HCT116 (cell line): ENCODE data around the gene CETN1. TPM values are rescaled to one million over a fixed set of nuclear protein-coding genes. Genes with fewer than 3 reads are reported as not detected.

Source experiments
- ATAC-seq: fragments of 200-7000 bp; cut with Tn5 transposase; 2 replicates; pipeline ENCODE4 v1.9.1; 2020; ENCODE audit warnings: mild to moderate bottlenecking, moderate library complexity
- BruUV-seq: library from RNA; stranded (reverse); fragments of 400-500 nt; replicated peaks from 2 replicates; lab custom pipeline; 2021; lab: Mats Ljungman, UMichigan
- CTCF ChIA-PET: fragments of 300-600 bp; sonication (Branson Sonifier 250); formaldehyde crosslinking; loops from one replicate; lab custom pipeline; 2021; ENCODE audit warnings: antibody characterized with exemption; lab: Charles Lee
- POLR2A ChIA-PET: fragments of 300-600, 350-600 bp; sonication (Branson Sonifier 250); formaldehyde crosslinking; loops from one replicate; lab custom pipeline; 2021; ENCODE audit warnings: antibody characterized with exemption; lab: Charles Lee
- RAD21 ChIA-PET, 2 experiments: fragments of 300-600 bp; sonication (Branson Sonifier 250); formaldehyde crosslinking; loops; one replicate each; lab custom pipeline; 2023; ENCODE audit warnings: low total read pairs in 2 of 2; ENCODE audit not compliant: uncharacterized antibody in 2 of 2, unreplicated experiment in 2 of 2, low non-redundant PET in 1 of 2; lab: Charles Lee
- DNase-seq: peaks from one replicate; pipeline ENCODE4 v3.0.0-alpha.2; 2010; ENCODE audit warnings: low read depth, low spot score
- H2AFZ ChIP-seq: fragments of 200-600 bp; shearing (Covaris generic), sonication (generic); 2 replicates; pipeline ENCODE4 v1.6.1; 2017; ENCODE audit warnings: low read depth, mixed run types, mixed read lengths, antibody characterized with exemption, low read length; ENCODE audit not compliant: poor library complexity, severe bottlenecking
- H3K27ac ChIP-seq: 2 replicates; pipeline ENCODE4 v1.5.1; 2012; ENCODE audit warnings: low read depth, low read length
- H3K27me3 ChIP-seq: fragments of 200-600 bp; sonication (generic); 2 replicates; pipeline ENCODE4 v1.6.1; 2016; ENCODE audit warnings: mixed run types, low read length, mixed read lengths; ENCODE audit not compliant: insufficient read depth
- H3K36me3 ChIP-seq, 2 experiments: fragments of 200-500 bp in 1 of 2; fragments of 200-600 bp in 1 of 2; sonication (Bioruptor generic) in 1 of 2; sonication (generic) in 1 of 2; 2 replicates each; pipeline versions ENCODE4 v1.5.1 to v1.6.1; 2014 to 2016; ENCODE audit warnings: low read length in 2 of 2, inconsistent platforms in 1 of 2, mixed read lengths in 1 of 2, mixed run types in 1 of 2; ENCODE audit not compliant: insufficient read depth in 2 of 2, control insufficient read depth in 1 of 2
- H3K4me1 ChIP-seq, 2 experiments: fragments of 200-600 bp in 1 of 2; sonication (generic) in 1 of 2; 2 replicates each; pipeline versions ENCODE4 v1.5.1 to v1.6.1; 2012 to 2017; ENCODE audit warnings: low read length in 2 of 2, inconsistent platforms in 1 of 2, mild to moderate bottlenecking in 1 of 2, mixed read lengths in 1 of 2, mixed run types in 1 of 2, moderate library complexity in 1 of 2; ENCODE audit not compliant: insufficient read depth in 2 of 2, control insufficient read depth in 1 of 2
- H3K4me2 ChIP-seq: fragments of 200-600 bp; sonication (generic); 2 replicates; pipeline ENCODE4 v1.6.1; 2017; ENCODE audit warnings: mixed run types, low read length, mixed read lengths
- H3K4me3 ChIP-seq, 2 experiments: fragments of 200-600 bp in 1 of 2; sonication (generic) in 1 of 2; replicated peaks in 1 of 2; 2 replicates each; pipeline ENCODE4 v1.5.1; 2011 to 2016; ENCODE audit warnings: low read length in 2 of 2, control low read depth in 1 of 2, low read depth in 1 of 2, mild to moderate bottlenecking in 1 of 2, mixed read lengths in 1 of 2, mixed run types in 1 of 2
- H3K79me2 ChIP-seq: fragments of 200-600 bp; sonication (generic); 2 replicates; pipeline ENCODE4 v1.6.1; 2017; ENCODE audit warnings: mild to moderate bottlenecking, mixed run types, low read length, moderate library complexity, mixed read lengths; ENCODE audit not compliant: insufficient read depth
- H3K9ac ChIP-seq: fragments of 200-600 bp; sonication (generic); 2 replicates; pipeline ENCODE4 v1.6.1; 2016; ENCODE audit warnings: low read length, mixed read lengths
- H3K9me2 ChIP-seq: fragments of 200-600 bp; sonication (generic), shearing (Covaris generic); 2 replicates; pipeline ENCODE4 v1.6.1; 2017; ENCODE audit warnings: mixed run types, mild to moderate bottlenecking, moderate library complexity; ENCODE audit not compliant: insufficient read depth
- H3K9me3 ChIP-seq, 2 experiments: fragments of 200-500 bp in 1 of 2; fragments of 200-600 bp in 1 of 2; sonication (Bioruptor generic) in 1 of 2; sonication (generic) in 1 of 2; 2 replicates each; pipeline ENCODE4 v1.6.1; 2014 to 2017; ENCODE audit warnings: low read length in 2 of 2, mixed read lengths in 2 of 2, inconsistent platforms in 1 of 2, low read depth in 1 of 2, mild to moderate bottlenecking in 1 of 2, mixed run types in 1 of 2, moderate library complexity in 1 of 2; ENCODE audit not compliant: control insufficient read depth in 1 of 2, insufficient read depth in 1 of 2
- H4K20me1 ChIP-seq: fragments of 200-600 bp; sonication (generic), shearing (Covaris generic); 2 replicates; pipeline ENCODE4 v1.6.1; 2017; ENCODE audit warnings: mixed run types, mild to moderate bottlenecking, moderate library complexity; ENCODE audit not compliant: insufficient read depth
- CBX3 ChIP-seq: IDR thresholded peaks from 2 replicates; pipeline ENCODE4 v1.6.1; 2012; ENCODE audit warnings: low read depth
- CEBPB ChIP-seq: IDR thresholded peaks from 2 replicates; pipeline ENCODE4 v1.6.1; 2012; ENCODE audit warnings: low read depth
- EGR1 ChIP-seq: IDR thresholded peaks from 2 replicates; pipeline ENCODE4 v1.6.1; 2012; ENCODE audit warnings: low read depth
- ELF1 ChIP-seq: IDR thresholded peaks from 2 replicates; pipeline ENCODE4 v1.6.1; 2012; ENCODE audit warnings: low read depth, borderline replicate concordance
- EZH2 ChIP-seq: fragments of 200-600 bp; sonication (generic); IDR thresholded peaks from 2 replicates; pipeline ENCODE4 v1.6.1; 2017; ENCODE audit warnings: antibody characterized with exemption, mixed run types
- EZH2phosphoT487 ChIP-seq: fragments of 200-600 bp; IDR thresholded peaks from 2 replicates; pipeline ENCODE4 v1.6.1; 2018; ENCODE audit warnings: antibody characterized with exemption, borderline replicate concordance
- FOSL1 ChIP-seq: IDR thresholded peaks from 2 replicates; pipeline ENCODE4 v1.6.1; 2012; ENCODE audit warnings: low read depth
- JUND ChIP-seq: IDR thresholded peaks from 2 replicates; pipeline ENCODE4 v1.6.1; 2012
- POLR2AphosphoS5 ChIP-seq: IDR thresholded peaks from 2 replicates; pipeline ENCODE4 v1.6.1; 2011; ENCODE audit warnings: mild to moderate bottlenecking, low read depth, low read length, moderate library complexity
- RAD21 ChIP-seq: IDR thresholded peaks from 2 replicates; pipeline ENCODE4 v1.6.1; 2012; ENCODE audit warnings: low read depth, mild to moderate bottlenecking
- REST ChIP-seq: IDR thresholded peaks from 2 replicates; pipeline ENCODE4 v1.6.1; 2012; ENCODE audit warnings: low read depth
- SP1 ChIP-seq: IDR thresholded peaks from 2 replicates; pipeline ENCODE4 v1.6.1; 2012; ENCODE audit warnings: low read depth
- SRF ChIP-seq: IDR thresholded peaks from 2 replicates; pipeline ENCODE4 v1.6.1; 2012; ENCODE audit warnings: low read depth
- TCF7L2 ChIP-seq: IDR thresholded peaks from 2 replicates; pipeline ENCODE4 v1.7.0; 2011; ENCODE audit warnings: borderline replicate concordance, inconsistent platforms; ENCODE audit not compliant: insufficient read depth, insufficient read length; ENCODE audit errors: extremely low read depth
- YY1 ChIP-seq: IDR thresholded peaks from 2 replicates; pipeline ENCODE4 v1.6.1; 2011; ENCODE audit warnings: low read length, low read depth, moderate library complexity, mild to moderate bottlenecking; ENCODE audit not compliant: insufficient replicate concordance; ENCODE audit errors: extremely low read depth
- ZBTB33 ChIP-seq: IDR thresholded peaks from 2 replicates; pipeline ENCODE4 v1.6.1; 2011; ENCODE audit warnings: mild to moderate bottlenecking, low read length, moderate library complexity; ENCODE audit not compliant: insufficient replicate concordance; ENCODE audit errors: extremely low read depth
- ZFX ChIP-seq: fragments of 450-650 bp; IDR thresholded peaks from 2 replicates; pipeline ENCODE4 v1.6.1; 2017
- ZNF274 ChIP-seq: fragments of 200-500 bp; sonication (Bioruptor generic); IDR thresholded peaks from 2 replicates; pipeline ENCODE4 v1.6.1; 2014; ENCODE audit warnings: mild to moderate bottlenecking, low read depth, low read length, inconsistent platforms
- intact Hi-C: fragments of 100-400 bp; cut with micrococcal nuclease; formaldehyde crosslinking; loops from 2 replicates; pipeline ENCODE4 v1.10.0; 2022
- total RNA-seq: library from RNA; stranded (reverse); gene quantifications from one replicate; pipeline ENCODE4 v1.2.1, GENCODE V29; 2021; ENCODE audit not compliant: unreplicated experiment
- TF ChIP-seq, protein P1 (sequence below), 3 experiments: fragments of 200-600 bp in 1 of 3; sonication (generic) in 1 of 3; IDR thresholded peaks in 2 of 3; conservative IDR thresholded peaks in 1 of 3; 2 replicates each; pipeline ENCODE4 v1.5.1; 2012 to 2017; ENCODE audit warnings: low read depth in 2 of 3, low read length in 2 of 3, antibody characterized with exemption in 1 of 3, borderline replicate concordance in 1 of 3, control low read depth in 1 of 3, mild to moderate bottlenecking in 1 of 3, mixed read lengths in 1 of 3, mixed run types in 1 of 3, moderate library complexity in 1 of 3; ENCODE audit not compliant: insufficient read depth in 1 of 3
- TF ChIP-seq, protein P2 (sequence below): IDR thresholded peaks from 2 replicates; pipeline ENCODE4 v1.6.1; 2012

CETN1 gene
- total RNA-seq, 1 experiment from 2014 or later = not detected

DNA sequence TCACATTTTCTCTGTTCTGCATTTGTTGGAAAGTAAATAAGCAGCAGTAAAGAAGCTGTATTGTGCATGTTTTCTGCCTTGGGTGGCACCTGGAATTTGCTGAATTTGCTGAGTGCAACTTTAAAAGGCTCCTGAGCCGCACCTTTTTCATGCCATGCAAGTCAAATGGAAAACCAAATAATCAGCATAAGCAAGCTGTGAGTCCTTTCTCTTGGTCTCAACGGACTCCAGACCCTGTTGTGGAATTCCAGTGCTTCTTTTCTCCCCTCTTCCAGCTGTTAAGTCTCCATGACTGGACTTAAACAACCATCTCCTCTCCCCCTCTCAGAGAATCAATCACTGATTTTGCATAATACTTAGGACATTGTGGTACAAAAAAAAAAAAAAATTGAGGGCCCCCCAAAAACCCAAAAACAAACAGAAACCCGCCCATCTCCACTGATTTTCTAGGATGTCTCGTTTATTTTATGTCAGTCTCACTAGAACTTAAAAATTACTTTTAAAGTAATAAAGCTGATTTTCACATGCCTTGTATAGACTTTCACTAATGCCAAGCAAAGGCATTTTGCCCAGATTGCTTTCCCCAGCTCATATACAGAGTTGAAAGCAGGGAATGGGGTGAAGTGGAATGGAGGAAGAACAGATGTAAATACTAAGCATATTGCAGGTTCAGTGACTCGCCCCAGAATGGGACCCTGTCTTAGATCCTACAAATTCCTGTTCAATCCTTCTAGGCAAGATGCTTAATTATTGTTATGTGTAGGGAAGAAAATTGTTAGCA lies 5.1 kb upstream of the CETN1 start:
- POLR2A ChIA-PET = interaction anchor here (0.9 kb wide), 1 partner anchor 10 kb away, joined by 4 read pairs; no protein-coding TSS in a partner anchor
- H3K4me2 ChIP-seq = no peak overlapping the region
- no peak overlapping the region for H3K4me3 ChIP-seq
- no peaks in the 10 kb centered on the region for H3K9me2 ChIP-seq
- intact Hi-C loops = no loop called here
- DNase-seq = no peak
- RAD21 ChIA-PET = no interaction called here
- H3K79me2 ChIP-seq = no peaks in the 10 kb centered on the region
- 0 out of 2 replicates have a peak, but pooled peaks cover 5% of the 10 kb centered on the region for H3K27me3 ChIP-seq
- H3K36me3 ChIP-seq = no peaks in the 10 kb centered on the region
- no peak overlapping the region for H3K27ac ChIP-seq
- TF ChIP-seq YY1 = no peak
- TF ChIP-seq RAD21 = no peak
- TF ChIP-seq, protein P1, sequence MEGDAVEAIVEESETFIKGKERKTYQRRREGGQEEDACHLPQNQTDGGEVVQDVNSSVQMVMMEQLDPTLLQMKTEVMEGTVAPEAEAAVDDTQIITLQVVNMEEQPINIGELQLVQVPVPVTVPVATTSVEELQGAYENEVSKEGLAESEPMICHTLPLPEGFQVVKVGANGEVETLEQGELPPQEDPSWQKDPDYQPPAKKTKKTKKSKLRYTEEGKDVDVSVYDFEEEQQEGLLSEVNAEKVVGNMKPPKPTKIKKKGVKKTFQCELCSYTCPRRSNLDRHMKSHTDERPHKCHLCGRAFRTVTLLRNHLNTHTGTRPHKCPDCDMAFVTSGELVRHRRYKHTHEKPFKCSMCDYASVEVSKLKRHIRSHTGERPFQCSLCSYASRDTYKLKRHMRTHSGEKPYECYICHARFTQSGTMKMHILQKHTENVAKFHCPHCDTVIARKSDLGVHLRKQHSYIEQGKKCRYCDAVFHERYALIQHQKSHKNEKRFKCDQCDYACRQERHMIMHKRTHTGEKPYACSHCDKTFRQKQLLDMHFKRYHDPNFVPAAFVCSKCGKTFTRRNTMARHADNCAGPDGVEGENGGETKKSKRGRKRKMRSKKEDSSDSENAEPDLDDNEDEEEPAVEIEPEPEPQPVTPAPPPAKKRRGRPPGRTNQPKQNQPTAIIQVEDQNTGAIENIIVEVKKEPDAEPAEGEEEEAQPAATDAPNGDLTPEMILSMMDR (IDR thresholded peaks at IDR 0.05 in 2 of 3, conservative IDR thresholded peaks at IDR 0.05 in 1 of 3; ENCODE audit: borderline replicate concordance in 1 of 3, insufficient read depth in 1 of 3, low read depth in 2 of 3, low read length in 2 of 3) = no peak
- no peak for TF ChIP-seq REST
- TF ChIP-seq ZNF274 = no peak
- no peak for TF ChIP-seq JUND
- no peak for TF ChIP-seq POLR2AphosphoS5
- TF ChIP-seq EZH2 = no peak
- no peak for TF ChIP-seq CEBPB
- TF ChIP-seq CBX3 = no peak
- TF ChIP-seq, protein P2, sequence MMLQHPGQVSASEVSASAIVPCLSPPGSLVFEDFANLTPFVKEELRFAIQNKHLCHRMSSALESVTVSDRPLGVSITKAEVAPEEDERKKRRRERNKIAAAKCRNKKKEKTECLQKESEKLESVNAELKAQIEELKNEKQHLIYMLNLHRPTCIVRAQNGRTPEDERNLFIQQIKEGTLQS = no peak
- no peak for TF ChIP-seq SRF
- no peak for TF ChIP-seq EZH2phosphoT487
- TF ChIP-seq EGR1 = no peak
- TF ChIP-seq ELF1 = no peak
- no peak for TF ChIP-seq TCF7L2
- TF ChIP-seq SP1 = no peak
- TF ChIP-seq FOSL1 = no peak
- no peak for TF ChIP-seq ZFX
- TF ChIP-seq ZBTB33 = no peak
- ATAC-seq = no peak
- no peaks in the 10 kb centered on the region for H3K4me1 ChIP-seq
- H3K9me3 ChIP-seq = no peaks in the 10 kb centered on the region
- no peaks in the 10 kb centered on the region for H4K20me1 ChIP-seq
- CTCF ChIA-PET = no interaction called here
- no TSS peak for BruUV-seq
- H3K9ac ChIP-seq = no peak overlapping the region
- H2AFZ ChIP-seq = no peak overlapping the region
